HK-2 (cell line): ENCODE results near the gene RPL6.
"Not testable (repeated sequence)": the region's sequence is repeated elsewhere in the genome, so short reads cannot be mapped to it uniquely, and the experiment has no call there.

ENCODE experiments used
- DNase-seq: peaks from one replicate; pipeline ENCODE4 v3.0.0-alpha.2; 2018; ENCODE audit not compliant: unreplicated experiment

Gene RPL6

GRCh38 chr12:112419297-112420133 is 10.1 kb upstream of the RPL6 start:
- peak; percentile 81 for DNase-seq

GRCh38 chr12:112418608-112419296 is 9.3 kb upstream of the RPL6 start, which contains the start of gene PTPN11:
Gene PTPN11, plus strand, starts transcription at chr12:112418947. Its CDS starts 165 bp downstream, at chr12:112419112.
- DNase-seq: peak; percentile 92

- no peak for DNase-seq
Observed at GRCh38 chr12:112418273-112418607, 8.8 kb upstream of the RPL6 start.

- not testable (repeated sequence) for DNase-seq
Observed at GRCh38 chr12:112415457-112415856, 6.1 kb upstream of the RPL6 start.

DNA sequence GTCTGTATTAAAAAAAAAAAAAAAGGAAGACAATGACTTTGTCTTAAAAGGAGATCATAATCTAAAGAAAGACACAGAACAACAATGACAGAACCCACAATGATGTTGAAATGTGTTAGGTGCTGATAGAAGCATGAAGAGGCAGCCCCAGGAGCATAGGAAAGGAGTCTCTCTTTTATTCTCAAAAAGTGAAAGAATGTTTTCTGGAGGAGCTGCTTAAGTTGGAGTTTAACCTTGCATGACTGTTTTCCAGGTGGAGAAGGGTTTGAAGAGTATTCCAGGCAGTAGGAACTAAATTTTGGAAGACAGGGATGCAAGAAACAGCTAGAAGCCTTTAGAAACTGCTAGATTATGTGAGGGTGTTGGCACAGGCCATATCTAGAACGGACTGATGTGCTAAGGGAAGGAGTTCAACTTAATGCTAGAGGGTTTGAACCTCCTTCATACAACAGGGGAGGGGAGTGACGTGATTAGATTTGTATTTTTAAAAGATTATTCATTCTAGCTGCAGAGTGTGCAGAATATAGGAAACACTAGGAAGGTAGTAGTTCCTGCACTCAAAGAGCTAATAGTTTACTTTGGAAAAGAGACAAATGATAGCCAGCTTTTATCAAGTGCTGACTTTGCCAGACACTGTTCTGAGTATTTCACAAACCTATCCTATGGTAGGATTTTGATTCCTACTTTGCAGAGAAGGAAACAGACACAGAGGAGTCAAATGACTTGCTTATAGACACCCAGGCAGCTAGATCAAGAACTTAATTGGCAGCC is 4.6 kb upstream of the RPL6 start:
- DNase-seq: no peak

DNA sequence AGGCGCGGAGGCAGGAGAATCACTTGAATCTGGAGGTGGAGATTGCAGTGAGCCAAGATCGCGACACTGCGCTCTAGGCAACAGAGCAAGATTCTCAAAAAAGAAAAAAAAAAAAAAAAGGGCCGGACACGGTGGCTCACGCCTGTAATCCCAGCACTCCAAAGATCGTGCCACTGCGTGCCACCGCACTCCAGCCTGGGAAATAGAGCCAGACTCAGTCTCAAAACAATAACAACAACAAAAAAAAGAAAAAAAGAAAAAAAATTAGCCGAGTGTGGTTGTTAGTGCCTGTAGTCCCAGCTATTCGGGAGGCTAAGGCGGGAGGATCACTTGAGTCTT is 470 bp upstream of the RPL6 start:
- DNase-seq: no peak

GRCh38 chr12:112408621-112409020 is 784 bp downstream of the RPL6 start:
- DNase-seq: no peak

- not testable (repeated sequence) for DNase-seq
Observed at GRCh38 chr12:112407683-112408082, 1.7 kb downstream of the RPL6 start.

- no peak for DNase-seq
Observed at GRCh38 chr12:112406519-112407488, 2.6 kb downstream of the RPL6 start.

DNA sequence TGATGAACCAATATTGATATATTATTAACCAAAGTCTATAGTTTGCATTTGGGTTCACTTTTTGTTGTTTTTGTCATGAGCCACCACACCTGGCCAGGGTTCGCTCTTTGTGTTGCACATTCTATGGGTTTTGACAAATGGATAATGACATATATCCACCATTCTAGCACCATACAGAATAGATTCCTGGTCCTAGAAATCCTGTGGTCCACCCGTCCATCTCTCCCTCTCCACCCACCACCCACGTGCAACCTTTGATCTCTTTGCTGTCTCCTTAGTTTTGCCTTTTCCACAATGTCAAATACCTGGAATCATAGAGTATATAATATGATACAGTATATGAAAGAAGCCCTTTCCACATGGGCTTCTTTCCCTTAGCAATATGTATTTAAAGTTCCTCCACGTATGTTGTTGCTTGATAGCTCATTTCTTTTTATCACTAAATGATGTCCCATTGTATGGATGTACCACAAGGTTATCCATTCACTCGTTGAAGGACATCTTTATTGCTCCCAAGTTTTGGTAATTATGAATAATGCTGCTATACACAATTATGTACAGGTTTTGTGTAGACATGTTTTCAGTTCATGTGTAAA is 7.4 kb downstream of the RPL6 start:
- DNase-seq: no peak

GRCh38 chr12:112401054-112401453 is 8.4 kb downstream of the RPL6 start:
- no peak for DNase-seq

GRCh38 chr12:112393328-112393727 is 16.1 kb downstream of the RPL6 start:
- DNase-seq: no peak

DNA sequence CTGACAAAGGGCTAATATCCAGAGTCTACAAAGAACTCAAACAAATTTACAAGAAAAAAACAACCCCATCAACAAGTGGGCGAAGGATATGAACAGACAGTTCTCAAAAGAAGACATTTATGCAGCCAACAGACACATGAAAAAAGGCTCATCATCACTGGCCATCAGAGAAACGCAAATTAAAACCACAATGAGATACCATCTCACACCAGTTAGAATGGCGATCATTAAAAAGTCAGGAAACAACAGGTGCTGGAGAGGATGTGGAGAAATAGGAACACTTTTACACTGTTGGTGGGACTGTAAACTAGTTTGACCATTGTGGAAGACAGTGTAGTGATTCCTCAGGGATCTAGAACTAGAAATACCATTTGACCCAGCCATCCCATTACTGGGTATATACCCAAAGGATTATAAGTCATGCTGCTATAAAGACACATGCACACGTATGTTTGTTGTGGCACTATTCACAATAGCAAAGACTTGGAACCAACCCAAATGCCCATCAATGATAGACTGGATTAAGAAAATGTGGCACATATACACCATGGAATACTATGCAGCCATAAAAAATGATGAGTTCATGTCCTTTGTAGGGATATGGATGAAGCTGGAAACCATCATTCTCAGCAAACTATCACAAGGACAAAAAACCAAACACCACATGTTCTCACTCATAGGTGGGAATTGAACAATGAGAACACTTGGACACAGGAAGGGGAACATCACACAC is 19.3 kb downstream of the RPL6 start:
- DNase-seq: not testable (repeated sequence)

DNA sequence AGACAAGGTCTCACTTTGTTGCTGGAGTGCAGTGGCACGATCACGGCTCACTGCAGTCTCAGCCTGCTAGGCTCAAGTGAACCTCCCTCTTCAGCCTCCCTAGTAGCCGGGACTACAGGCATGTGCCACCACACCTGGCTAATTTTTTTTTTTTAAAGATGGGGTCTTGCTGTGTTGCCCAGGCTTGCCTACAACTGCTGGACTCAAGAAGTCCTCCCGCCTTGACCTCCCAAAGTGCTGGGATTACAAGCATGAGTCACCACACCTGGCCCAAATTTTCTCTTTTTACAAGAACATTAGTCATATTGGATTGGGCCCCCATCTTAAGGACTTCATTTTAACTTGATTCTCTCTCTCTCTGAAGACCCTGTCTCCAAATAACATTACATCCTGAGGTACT is 20.2 kb downstream of the RPL6 start:
- DNase-seq: no peak

DNA sequence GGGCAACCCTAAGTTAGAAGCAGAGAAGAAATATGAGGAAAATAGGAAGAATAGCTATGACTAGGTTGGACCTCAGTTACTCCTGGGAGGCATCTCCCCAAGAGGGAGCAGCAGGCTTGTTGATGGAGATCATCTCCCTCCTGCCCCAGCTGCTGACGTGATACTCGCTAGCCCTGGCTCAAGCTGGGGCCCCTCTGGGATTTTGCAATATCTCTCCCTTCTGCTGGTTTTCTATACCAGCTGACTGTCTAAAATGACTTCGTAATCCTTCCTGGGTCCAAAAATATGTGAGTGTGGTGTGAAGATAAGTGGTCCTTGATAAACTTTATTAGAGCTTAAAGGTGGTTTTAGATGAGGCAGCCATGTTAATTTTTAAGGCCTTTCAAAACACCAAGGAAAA is 22.7 kb downstream of the RPL6 start:
- no peak for DNase-seq

GRCh38 chr12:112382866-112383265 is 26.5 kb downstream of the RPL6 start:
- DNase-seq: no peak

DNA sequence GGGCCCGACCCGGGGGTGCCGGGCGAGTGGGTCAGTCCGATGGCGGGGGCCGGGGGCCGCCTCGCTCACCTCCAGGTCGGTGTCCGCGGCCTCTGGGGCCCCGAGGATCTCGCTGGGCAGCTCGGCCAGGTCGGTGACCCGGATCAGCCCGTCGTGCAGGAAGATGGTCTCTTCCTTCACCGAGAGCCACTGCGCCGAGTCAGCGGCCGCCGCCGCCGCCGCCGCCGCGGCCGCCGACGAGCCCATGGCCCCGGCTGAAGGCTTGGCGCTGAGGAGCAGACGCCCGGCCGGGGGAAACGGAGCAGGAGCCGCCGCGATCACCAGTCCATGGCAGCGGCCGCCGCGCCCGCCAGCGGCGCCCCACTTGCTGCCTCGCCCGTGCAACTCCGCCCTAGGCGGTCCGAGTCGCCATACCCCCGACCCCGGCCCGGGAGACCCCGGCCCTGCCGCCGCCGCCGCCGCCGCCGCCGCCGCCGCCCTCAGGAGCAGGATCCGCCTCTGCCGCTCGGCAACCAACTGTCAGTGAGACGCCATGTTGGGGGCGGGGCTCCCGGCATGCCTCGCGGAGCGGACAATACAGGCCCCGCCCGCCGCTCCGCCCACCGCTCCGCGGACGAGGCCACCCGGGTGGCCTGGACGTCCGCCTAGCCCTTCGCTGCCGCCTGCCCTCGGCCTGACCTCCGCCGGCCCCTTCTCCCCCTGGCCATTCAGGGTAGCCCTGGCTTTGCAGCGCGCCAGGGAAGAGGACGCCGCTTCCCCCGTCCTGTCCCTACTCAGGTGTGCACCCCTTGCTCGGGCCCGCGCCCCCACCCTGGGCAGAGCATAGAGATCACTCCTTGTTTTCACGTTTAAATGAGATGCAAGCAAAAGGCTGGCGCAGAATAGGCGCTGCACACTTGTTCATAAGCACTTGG is 27.3 kb downstream of the RPL6 start, which contains the start of gene HECTD4:
Gene HECTD4, minus strand, starts transcription at position 549 of the 914 bp plus-strand sequence. Its CDS starts 303 bp downstream, at position 246.
- peak; percentile 90 for DNase-seq

- peak; percentile 31 for DNase-seq
Observed at GRCh38 chr12:112381406-112381882, 28.0 kb downstream of the RPL6 start.
